ENCODE results near the gene FNTB.

Gene FNTB

DNA sequence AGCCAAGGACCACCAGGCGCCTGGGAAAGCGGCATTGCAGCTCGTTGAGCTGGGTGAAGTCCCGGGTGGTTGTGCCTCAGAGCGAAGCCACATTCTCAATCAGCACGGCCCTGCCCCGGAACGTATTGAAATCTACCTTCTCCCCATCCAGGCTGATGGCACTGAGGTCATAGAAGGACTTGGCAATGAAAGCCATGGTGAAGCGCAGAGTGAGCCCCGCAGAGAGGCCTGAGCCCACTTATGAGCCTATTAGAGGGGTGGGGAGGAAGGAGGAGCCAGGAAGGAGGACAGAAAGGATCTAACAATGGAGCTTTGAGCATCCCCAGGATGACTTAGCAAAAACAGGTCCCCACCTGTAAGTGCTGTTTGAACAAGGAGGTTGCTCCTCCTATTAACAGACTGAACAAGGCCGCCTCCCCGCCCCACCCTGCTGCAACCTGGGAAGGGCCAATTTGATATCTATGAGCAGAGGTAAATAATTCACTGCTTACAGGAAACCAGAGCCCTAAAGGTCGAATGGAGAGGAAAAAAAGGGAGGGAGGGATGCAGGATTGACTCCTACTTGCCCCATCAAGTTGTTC lies 44.1 kb upstream of the FNTB start, which contains the start of gene GPX2:
TSS of gene GPX2 (minus strand) at position 215 of the 581 bp plus-strand sequence. CDS start at position 196, 19 bp downstream.
- H3K9ac ChIP-seq (ENCODE audit: low read depth, low read length): no peak within 1 kb of the TSS
- DNase-seq (no peak), ATAC-seq (ENCODE audit: insufficient read depth, low read depth) (no peak)
- no peaks in the 10 kb centered on the region for H3K79me2 ChIP-seq (ENCODE audit: insufficient read depth, low read length)
- H3K4me2 ChIP-seq (ENCODE audit: insufficient read depth, low read length): no peak within 1 kb of the TSS
- peaks cover 72% of the 10 kb centered on the region for H3K36me3 ChIP-seq (ENCODE audit: insufficient read depth, low read length)
- H4K20me1 ChIP-seq (ENCODE audit: insufficient read depth, low read length): peaks cover 11% of the 10 kb centered on the region
- no peak within 1 kb of the TSS for H2AFZ ChIP-seq (ENCODE audit: low read depth, low read length)
- no peaks in the 10 kb centered on the region for H3K27me3 ChIP-seq (ENCODE audit: insufficient read depth, low read length, poor library complexity)
- H3K9me3 ChIP-seq (ENCODE audit: insufficient read depth, low read length, severe bottlenecking): no peaks in the 10 kb centered on the region
- no peak within 1 kb of the TSS for H3K27ac ChIP-seq (ENCODE audit: low read length)
- TF ChIP-seq, protein P1, sequence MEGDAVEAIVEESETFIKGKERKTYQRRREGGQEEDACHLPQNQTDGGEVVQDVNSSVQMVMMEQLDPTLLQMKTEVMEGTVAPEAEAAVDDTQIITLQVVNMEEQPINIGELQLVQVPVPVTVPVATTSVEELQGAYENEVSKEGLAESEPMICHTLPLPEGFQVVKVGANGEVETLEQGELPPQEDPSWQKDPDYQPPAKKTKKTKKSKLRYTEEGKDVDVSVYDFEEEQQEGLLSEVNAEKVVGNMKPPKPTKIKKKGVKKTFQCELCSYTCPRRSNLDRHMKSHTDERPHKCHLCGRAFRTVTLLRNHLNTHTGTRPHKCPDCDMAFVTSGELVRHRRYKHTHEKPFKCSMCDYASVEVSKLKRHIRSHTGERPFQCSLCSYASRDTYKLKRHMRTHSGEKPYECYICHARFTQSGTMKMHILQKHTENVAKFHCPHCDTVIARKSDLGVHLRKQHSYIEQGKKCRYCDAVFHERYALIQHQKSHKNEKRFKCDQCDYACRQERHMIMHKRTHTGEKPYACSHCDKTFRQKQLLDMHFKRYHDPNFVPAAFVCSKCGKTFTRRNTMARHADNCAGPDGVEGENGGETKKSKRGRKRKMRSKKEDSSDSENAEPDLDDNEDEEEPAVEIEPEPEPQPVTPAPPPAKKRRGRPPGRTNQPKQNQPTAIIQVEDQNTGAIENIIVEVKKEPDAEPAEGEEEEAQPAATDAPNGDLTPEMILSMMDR (IDR thresholded peaks at IDR 0.05; ENCODE audit: borderline replicate concordance, extremely low read depth, low read length, poor library complexity, severe bottlenecking): no peak
- no peak for TF ChIP-seq EZH2 (IDR thresholded peaks at IDR 0.05; ENCODE audit: borderline replicate concordance, low read depth, low read length, severe bottlenecking)
- H3K4me3 ChIP-seq (ENCODE audit: low read depth in 1 of 2, low read length in 2 of 2): no peak within 1 kb of the TSS
- H3K4me1 ChIP-seq (ENCODE audit: insufficient read depth, low read length): no peaks in the 10 kb centered on the region

DNA sequence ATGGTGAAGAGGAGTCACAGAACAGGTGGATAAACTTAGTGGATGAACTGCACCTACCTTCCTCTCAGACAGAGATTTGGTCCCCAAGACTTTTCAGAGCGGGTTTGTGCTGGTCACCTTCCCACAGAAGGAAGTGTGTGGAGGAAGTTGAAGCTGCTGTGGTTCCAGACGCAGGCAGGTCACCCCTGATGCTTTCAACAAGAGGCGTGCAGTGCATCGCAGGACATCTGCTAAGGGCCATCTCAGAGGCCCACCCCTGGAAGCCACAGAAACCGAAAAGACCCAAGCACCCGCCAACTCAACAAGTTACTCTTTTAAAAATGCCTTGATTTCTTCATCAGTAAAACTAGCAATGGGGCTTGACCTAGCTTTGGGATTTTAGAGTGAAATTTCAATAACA lies 43.1 kb upstream of the FNTB start:
- no peaks in the 10 kb centered on the region for H3K4me1 ChIP-seq (ENCODE audit: insufficient read depth, low read length)
- TF ChIP-seq, protein P1 (IDR thresholded peaks at IDR 0.05; ENCODE audit: borderline replicate concordance, extremely low read depth, low read length, poor library complexity, severe bottlenecking): no peak
- no peak for TF ChIP-seq EZH2 (IDR thresholded peaks at IDR 0.05; ENCODE audit: borderline replicate concordance, low read depth, low read length, severe bottlenecking)

DNA sequence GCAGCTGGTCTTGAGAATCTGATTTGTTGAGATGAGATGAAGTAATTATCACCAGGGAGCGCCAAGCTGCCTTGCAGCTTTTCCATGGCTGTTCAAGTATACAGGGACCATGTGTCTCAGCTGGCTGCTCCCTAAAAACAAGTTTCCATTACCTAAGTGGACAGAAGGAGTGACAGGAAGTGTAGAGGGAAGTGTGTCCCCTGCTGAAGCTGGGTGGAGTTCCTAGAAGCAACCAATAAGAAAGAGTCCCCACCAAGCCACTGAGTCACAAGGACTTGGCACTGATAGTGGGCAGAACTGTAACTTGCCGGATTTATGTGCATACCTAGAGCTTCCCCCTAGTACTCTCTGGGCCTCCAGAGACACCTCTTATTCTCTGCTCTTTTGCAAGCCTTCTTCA lies 42.7 kb upstream of the FNTB start:
- TF ChIP-seq, protein P1 (IDR thresholded peaks at IDR 0.05; ENCODE audit: borderline replicate concordance, extremely low read depth, low read length, poor library complexity, severe bottlenecking): no peak
- TF ChIP-seq EZH2 (IDR thresholded peaks at IDR 0.05; ENCODE audit: borderline replicate concordance, low read depth, low read length, severe bottlenecking): no peak
- no peaks in the 10 kb centered on the region for H3K79me2 ChIP-seq (ENCODE audit: insufficient read depth, low read length)
- H3K36me3 ChIP-seq (ENCODE audit: insufficient read depth, low read length): peaks cover 79% of the 10 kb centered on the region
- no peak overlapping the region for H3K4me3 ChIP-seq (ENCODE audit: low read depth in 1 of 2, low read length in 2 of 2)
- no peak for DNase-seq
- no peak for ATAC-seq (ENCODE audit: insufficient read depth, low read depth)
- no peaks in the 10 kb centered on the region for H3K4me1 ChIP-seq (ENCODE audit: insufficient read depth, low read length)
- no peak overlapping the region for H2AFZ ChIP-seq (ENCODE audit: low read depth, low read length)
- no peaks in the 10 kb centered on the region for H3K9me3 ChIP-seq (ENCODE audit: insufficient read depth, low read length, severe bottlenecking)
- H3K27ac ChIP-seq (ENCODE audit: low read length): no peak overlapping the region
- H4K20me1 ChIP-seq (ENCODE audit: insufficient read depth, low read length): peaks cover 7% of the 10 kb centered on the region; the same call in 1 of the 2 replicates
- no peak overlapping the region for H3K9ac ChIP-seq (ENCODE audit: low read depth, low read length)
- no peak overlapping the region for H3K4me2 ChIP-seq (ENCODE audit: insufficient read depth, low read length)
- H3K27me3 ChIP-seq (ENCODE audit: insufficient read depth, low read length, poor library complexity): no peaks in the 10 kb centered on the region

More for the DNA sequence above, 43.1 kb upstream of the FNTB start:
- no peak overlapping the region for H3K27ac ChIP-seq (ENCODE audit: low read length)
- no peak overlapping the region for H3K4me2 ChIP-seq (ENCODE audit: insufficient read depth, low read length)
- no peak for DNase-seq
- H3K79me2 ChIP-seq (ENCODE audit: insufficient read depth, low read length): no peaks in the 10 kb centered on the region
- no peak overlapping the region for H3K4me3 ChIP-seq (ENCODE audit: low read depth in 1 of 2, low read length in 2 of 2)
- H3K9ac ChIP-seq (ENCODE audit: low read depth, low read length): no peak overlapping the region
- peaks cover 77% of the 10 kb centered on the region for H3K36me3 ChIP-seq (ENCODE audit: insufficient read depth, low read length)
- no peaks in the 10 kb centered on the region for H3K27me3 ChIP-seq (ENCODE audit: insufficient read depth, low read length, poor library complexity)
- H4K20me1 ChIP-seq (ENCODE audit: insufficient read depth, low read length): peaks cover 7% of the 10 kb centered on the region; the same call in 1 of the 2 replicates
- no peaks in the 10 kb centered on the region for H3K9me3 ChIP-seq (ENCODE audit: insufficient read depth, low read length, severe bottlenecking)
- no peak overlapping the region for H2AFZ ChIP-seq (ENCODE audit: low read depth, low read length)
- no peak for ATAC-seq (ENCODE audit: insufficient read depth, low read depth)

Measured in DND-41 (cell line).